Natural killer cell (primary cell): Measurements from ENCODE around the gene CDC42SE2. TPM values are rescaled to one million over a fixed set of nuclear protein-coding genes. Genes with fewer than 3 reads are reported as not detected.
"Not testable (repeated sequence)": the region's sequence is repeated elsewhere in the genome, so short reads cannot be mapped to it uniquely, and the experiment has no call there.

Experiments used
- ATAC-seq, 3 donors: fragments of 150-1000 bp in 2 of 3; fragments of 200-7000 bp in 1 of 3; cut with Tn5 transposase; 1 replicate in 1 of 3; 2 replicates in 2 of 3; pipeline ENCODE4 v1.10.0; 2021; ENCODE audit warnings: mild to moderate bottlenecking in 2 of 3, moderate library complexity in 2 of 3
- DNase-seq, 2 donors: peaks; one replicate each; pipeline versions ENCODE4 v3.0.0 to v3.0.0-alpha.2; 2013 to 2021; ENCODE audit warnings: mixed read lengths in 1 of 2
- H3K27ac ChIP-seq: one replicate; pipeline ENCODE4 v1.5.1; 2013; ENCODE audit warnings: mild to moderate bottlenecking, low read length
- H3K27me3 ChIP-seq: one replicate; pipeline ENCODE4 v1.6.1; 2013; ENCODE audit warnings: low read length; ENCODE audit not compliant: control insufficient read depth, insufficient read depth
- H3K36me3 ChIP-seq: one replicate; pipeline ENCODE4 v1.6.1; 2013; ENCODE audit warnings: low read length; ENCODE audit not compliant: control insufficient read depth, insufficient read depth
- H3K4me1 ChIP-seq: one replicate; pipeline ENCODE4 v1.6.1; 2013; ENCODE audit warnings: low read length; ENCODE audit not compliant: control insufficient read depth, insufficient read depth
- H3K4me3 ChIP-seq: one replicate; pipeline ENCODE4 v1.5.1; 2013; ENCODE audit warnings: low read length
- H3K9me3 ChIP-seq: one replicate; pipeline ENCODE4 v1.6.1; 2013; ENCODE audit warnings: low read length; ENCODE audit not compliant: control insufficient read depth, insufficient read depth
- H3K27ac Mint-ChIP-seq, 2 donors: one replicate each; pipeline ENCODE4 v1.8.0; 2022; ENCODE audit warnings: mild to moderate bottlenecking in 2 of 2, mixed read lengths in 2 of 2, moderate library complexity in 1 of 2
- H3K27me3 Mint-ChIP-seq, 2 donors: one replicate each; pipeline ENCODE4 v1.8.0; 2022; ENCODE audit warnings: low read depth in 2 of 2, mixed read lengths in 2 of 2
- H3K36me3 Mint-ChIP-seq: one replicate; pipeline ENCODE4 v1.8.0; 2022; ENCODE audit warnings: mixed read lengths
- H3K4me1 Mint-ChIP-seq, 2 donors: one replicate each; pipeline ENCODE4 v1.8.0; 2022; ENCODE audit warnings: mixed read lengths in 2 of 2
- H3K4me3 Mint-ChIP-seq: one replicate; pipeline ENCODE4 v1.8.0; 2022; ENCODE audit warnings: mild to moderate bottlenecking, moderate library complexity, mixed read lengths
- H3K9me3 Mint-ChIP-seq, 2 donors: one replicate each; pipeline ENCODE4 v1.8.0; 2022; ENCODE audit warnings: mixed read lengths in 2 of 2
- CTCF ChIP-seq: fragments of 200-600 bp; IDR thresholded peaks from one replicate; pipeline ENCODE4 v1.8.0; 2022; ENCODE audit warnings: antibody characterized with exemption
- WGBS: methylation state at CpG from one replicate; pipeline ENCODE4 v1.1.7; 2013; ENCODE audit warnings: missing lambda C conversion rate; ENCODE audit not compliant: insufficient coverage; 5-methylcytosine and 5-hydroxymethylcytosine counted together
- intact Hi-C: fragments of 100-400 bp; cut with micrococcal nuclease; formaldehyde crosslinking; loops from one replicate; pipeline ENCODE4 v1.14.2; 2022
- total RNA-seq, 4 donors: library from RNA; stranded (reverse); fragments of 120-200 nt in 1 of 4; gene quantifications; one replicate each; pipeline versions ENCODE4 v1.2.3 to v1.2.4, GENCODE V29; 2013 to 2022

The CDC42SE2 gene
- total RNA-seq, 3 donors from 2014 or later (not counting 1 experiment from before 2014, with no cell fraction given), result 140 to 183 (median 166) TPM

DNA sequence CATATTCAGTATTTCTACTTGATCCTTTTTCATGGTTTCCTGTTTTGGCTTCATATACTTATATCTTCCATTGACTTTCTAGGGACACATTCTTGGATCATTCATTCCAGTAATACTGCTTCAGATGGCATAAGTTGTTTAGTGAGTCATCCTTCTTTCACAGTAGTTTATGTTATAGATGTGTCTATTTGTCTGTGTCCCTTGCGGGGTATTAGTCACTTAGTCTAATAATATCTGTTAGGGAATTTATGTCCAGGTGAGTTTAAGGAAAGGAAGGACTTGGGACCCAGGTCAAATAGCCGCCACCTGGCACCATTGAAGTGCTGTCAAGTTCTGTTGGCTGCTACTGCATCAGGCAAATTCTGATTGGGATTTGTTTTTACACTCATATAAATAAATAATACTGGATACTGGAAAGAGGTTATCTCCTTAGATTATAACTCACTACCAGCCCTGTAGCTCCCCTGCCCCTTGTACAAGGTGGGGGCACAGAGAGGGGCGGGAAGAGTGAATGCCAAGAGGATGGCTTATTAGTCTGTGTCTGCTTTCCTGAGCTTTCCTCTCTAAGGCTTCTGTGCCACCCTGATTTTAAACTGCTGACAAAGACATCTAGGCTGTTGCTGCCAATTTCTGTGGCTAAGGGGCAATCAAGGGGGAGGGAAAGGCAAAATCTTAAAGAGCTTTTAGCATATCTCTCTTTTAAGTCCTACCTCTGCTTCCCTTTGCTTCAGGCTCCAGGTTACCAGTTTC is 64.9 kb downstream of the CDC42SE2 start:
- intact Hi-C loops, result loop anchor here (5.0 to 10.0 kb wide), 2 partner anchors 46 kb away; no protein-coding TSS in a partner anchor
- no peak for TF ChIP-seq CTCF
- no peaks in the 10 kb centered on the region for H3K36me3 Mint-ChIP-seq
- Histone ChIP-seq H3K36me3 (no peaks in the 10 kb centered on the region), H3K4me1 (peaks cover 17% of the 10 kb centered on the region), H3K9me3 (no peaks in the 10 kb centered on the region), H3K27me3 (no peaks in the 10 kb centered on the region), H3K4me3 (no peak overlapping the region), H3K27ac (no peak overlapping the region)
- WGBS, result 95% methylated on average over 2 of the region's 3 CpGs
- H3K4me1 Mint-ChIP-seq, result peaks cover 72 to 75% of the 10 kb centered on the region in 2 donors
- peak overlapping the region; percentile 36 for H3K4me3 Mint-ChIP-seq
- no peak for DNase-seq
- H3K9me3 Mint-ChIP-seq, result no peaks in the 10 kb centered on the region
- H3K27me3 Mint-ChIP-seq, result no peaks in the 10 kb centered on the region
- peak overlapping the region; percentile 66 to 70 for H3K27ac Mint-ChIP-seq
- ATAC-seq, result peak in 1 of 3 donors; percentile 50

- intact Hi-C loops, result loop anchor here (5.0 to 10.0 kb wide), 2 partner anchors 46 to 47 kb away; no protein-coding TSS in a partner anchor
- no peak overlapping the region for H3K27ac ChIP-seq
- Mint-ChIP-seq H3K9me3 (no peaks in the 10 kb centered on the region), H3K27me3 (no peaks in the 10 kb centered on the region), H3K36me3 (no peaks in the 10 kb centered on the region), H3K4me1 (peaks cover 73 to 75% of the 10 kb centered on the region in 2 donors), H3K27ac (peak overlapping the region; percentile 66 to 70), H3K4me3 (peak overlapping the region; percentile 15)
- no peaks in the 10 kb centered on the region for H3K27me3 ChIP-seq
- DNase-seq, result no peak
- TF ChIP-seq CTCF, result no peak
- no peaks in the 10 kb centered on the region for H3K36me3 ChIP-seq
- WGBS, result no CpG with 5 or more reads among the region's 2 CpGs
- H3K4me3 ChIP-seq, result no peak overlapping the region
- no peak for ATAC-seq
- peaks cover 17% of the 10 kb centered on the region for H3K4me1 ChIP-seq
- no peaks in the 10 kb centered on the region for H3K9me3 ChIP-seq
These were observed 65.4 kb downstream of the CDC42SE2 start for GRCh38 chr5:131329286-131329560.

- no peak overlapping the region for H3K4me3 ChIP-seq
- H3K27ac Mint-ChIP-seq, result peak overlapping the region; percentile 67 to 70
- H3K27me3 Mint-ChIP-seq, result no peaks in the 10 kb centered on the region
- H3K4me3 Mint-ChIP-seq, result no peak overlapping the region
- H3K27me3 ChIP-seq, result no peaks in the 10 kb centered on the region
- H3K36me3 ChIP-seq, result no peaks in the 10 kb centered on the region
- ATAC-seq (no peak), DNase-seq (no peak)
- no peaks in the 10 kb centered on the region for H3K9me3 Mint-ChIP-seq
- intact Hi-C loops, result no loop called here
- TF ChIP-seq CTCF, result no peak
- WGBS, result 95% methylated on average over 5 of the region's 5 CpGs
- peaks cover 17% of the 10 kb centered on the region for H3K4me1 ChIP-seq
- H3K27ac ChIP-seq, result no peak overlapping the region
- H3K9me3 ChIP-seq, result no peaks in the 10 kb centered on the region
- H3K4me1 Mint-ChIP-seq, result peaks cover 73 to 75% of the 10 kb centered on the region in 2 donors
- H3K36me3 Mint-ChIP-seq, result no peaks in the 10 kb centered on the region
These were observed 66.2 kb downstream of the CDC42SE2 start for GRCh38 chr5:131330031-131330430.

- intact Hi-C loops, H3K27ac ChIP-seq, DNase-seq, H3K36me3 ChIP-seq, H3K27me3 ChIP-seq, ATAC-seq, H3K27me3 Mint-ChIP-seq, H3K4me3 Mint-ChIP-seq, H3K4me3 ChIP-seq, H3K36me3 Mint-ChIP-seq, H3K9me3 Mint-ChIP-seq, H3K9me3 ChIP-seq: not testable (repeated sequence)
- H3K4me1 ChIP-seq, result peaks cover 27% of the 10 kb centered on the region
- whole genome bisulfite sequencing, result no CpG with 5 or more reads among the region's 4 CpGs
- peak overlapping the region; percentile 66 to 78 for H3K27ac Mint-ChIP-seq
- H3K4me1 Mint-ChIP-seq, result peaks cover 67 to 80% of the 10 kb centered on the region in 2 donors
These were observed 71.9 kb downstream of the CDC42SE2 start for GRCh38 chr5:131335756-131336155.

DNA sequence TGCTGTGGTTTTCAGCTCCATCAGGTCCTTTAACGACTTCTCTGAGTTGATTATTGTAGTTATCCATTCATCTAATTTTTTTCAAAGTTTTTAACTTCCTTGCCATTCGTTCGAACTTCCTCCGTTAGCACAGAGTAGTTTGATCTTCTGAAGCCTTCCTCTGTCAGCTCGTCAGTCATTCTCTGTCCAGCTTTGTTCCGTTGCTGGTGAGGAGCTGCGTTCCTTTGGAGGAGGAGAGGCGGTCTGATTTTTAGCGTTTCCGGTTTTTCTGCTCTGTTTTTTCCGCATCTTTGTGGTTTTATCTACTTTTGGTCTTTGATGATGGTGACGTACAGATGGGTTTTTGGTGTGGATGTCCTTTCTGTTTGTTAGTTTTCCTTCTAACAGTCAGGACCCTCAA is 72.9 kb downstream of the CDC42SE2 start:
- WGBS, result 97% methylated on average over 9 of the region's 12 CpGs
- H3K4me3 ChIP-seq, H3K36me3 Mint-ChIP-seq, H3K27me3 ChIP-seq, intact Hi-C loops, H3K27me3 Mint-ChIP-seq, H3K9me3 Mint-ChIP-seq, H3K27ac ChIP-seq, ATAC-seq, H3K9me3 ChIP-seq, H3K36me3 ChIP-seq, H3K4me3 Mint-ChIP-seq: not testable (repeated sequence)
- peak overlapping the region; percentile 66 to 78 for H3K27ac Mint-ChIP-seq
- H3K4me1 ChIP-seq, result peaks cover 29% of the 10 kb centered on the region
- H3K4me1 Mint-ChIP-seq, result peaks cover 74 to 90% of the 10 kb centered on the region in 2 donors
- DNase-seq, result peak in 1 of 2 donors; percentile 70
